Osteoblast (primary cell): ENCODE measurements around the gene ARNT2. TPM values are rescaled to one million over a fixed set of nuclear protein-coding genes. Genes with fewer than 3 reads are reported as not detected.

Source experiments
- DNase-seq: peaks from one replicate; pipeline ENCODE4 v3.0.0; 2011; ENCODE audit warnings: low spot score, mixed read lengths; ENCODE audit not compliant: insufficient read length; ENCODE audit errors: missing footprints
- H2AFZ ChIP-seq: 2 replicates; pipeline ENCODE4 v1.6.0; 2011; ENCODE audit warnings: mild to moderate bottlenecking, low read length
- H3K27ac ChIP-seq: 2 replicates; pipeline ENCODE4 v1.5.1; 2011; ENCODE audit warnings: mild to moderate bottlenecking, low read depth, low read length, moderate library complexity
- H3K27me3 ChIP-seq: 2 replicates; pipeline ENCODE4 v1.6.0; 2012; ENCODE audit warnings: mild to moderate bottlenecking, control low read depth, inconsistent platforms, low read length, moderate library complexity; ENCODE audit not compliant: insufficient read depth
- H3K36me3 ChIP-seq: 2 replicates; pipeline ENCODE4 v1.5.1; 2011; ENCODE audit warnings: mild to moderate bottlenecking, low read length, control low read depth, moderate library complexity; ENCODE audit not compliant: insufficient read depth
- H3K4me1 ChIP-seq: 2 replicates; pipeline ENCODE4 v1.5.1; 2011; ENCODE audit warnings: mild to moderate bottlenecking, low read length, control low read depth, moderate library complexity; ENCODE audit not compliant: insufficient read depth
- H3K4me2 ChIP-seq: 2 replicates; pipeline ENCODE4 v1.6.0; 2011; ENCODE audit warnings: mild to moderate bottlenecking, low read length; ENCODE audit not compliant: insufficient read depth
- H3K4me3 ChIP-seq: fragments of 200-600 bp; sonication (generic); 3 replicates; pipeline ENCODE4 v1.5.1; 2012; ENCODE audit warnings: mild to moderate bottlenecking, low read length, inconsistent platforms; ENCODE audit not compliant: insufficient read depth
- H3K79me2 ChIP-seq: 2 replicates; pipeline ENCODE4 v1.6.0; 2012; ENCODE audit warnings: mild to moderate bottlenecking, low read length, control low read depth, inconsistent platforms; ENCODE audit not compliant: insufficient read depth
- H3K9me3 ChIP-seq: 2 replicates; pipeline ENCODE4 v1.5.1; 2011; ENCODE audit warnings: low read depth, low read length, control low read depth
- H4K20me1 ChIP-seq: 2 replicates; pipeline ENCODE4 v1.6.0; 2012; ENCODE audit warnings: mild to moderate bottlenecking, low read length, control low read depth; ENCODE audit not compliant: insufficient read depth
- CTCF ChIP-seq: IDR thresholded peaks from 2 replicates; pipeline ENCODE4 v1.5.1; 2011; ENCODE audit warnings: mild to moderate bottlenecking, low read depth, low read length, moderate library complexity; ENCODE audit errors: extremely low read depth
- total RNA-seq: library from RNA; depleted of rRNA; stranded (reverse); fragments of >200 nt; gene quantifications from 2 replicates; pipeline ENCODE4 v1.2.3, GENCODE V29; 2012

Gene ARNT2
- total RNA-seq, 1 donor, result 30.0 TPM

GRCh38 chr15:80465626-80466005, 61.4 kb downstream of the ARNT2 start:
- TF ChIP-seq CTCF, result no peak
- DNase-seq, result no peak
- Histone ChIP-seq H3K27me3 (no peaks in the 10 kb centered on the region), H3K79me2 (no peaks in the 10 kb centered on the region), H3K27ac (no peak overlapping the region), H4K20me1 (no peaks in the 10 kb centered on the region), H3K4me3 (no peak overlapping the region), H3K4me2 (no peak overlapping the region), H2AFZ (no peak overlapping the region), H3K36me3 (no peaks in the 10 kb centered on the region), H3K9me3 (no peaks in the 10 kb centered on the region), H3K4me1 (peaks cover 10% of the 10 kb centered on the region)

- TF ChIP-seq CTCF, result no peak
- Histone ChIP-seq H3K79me2 (no peaks in the 10 kb centered on the region), H4K20me1 (no peaks in the 10 kb centered on the region), H3K36me3 (no peaks in the 10 kb centered on the region), H2AFZ (no peak overlapping the region), H3K9me3 (no peaks in the 10 kb centered on the region), H3K4me2 (no peak overlapping the region), H3K27ac (no peak overlapping the region), H3K27me3 (no peaks in the 10 kb centered on the region), H3K4me1 (peaks cover 10% of the 10 kb centered on the region), H3K4me3 (no peak overlapping the region)
- DNase-seq, result no peak
Measured at GRCh38 chr15:80466543-80466942, 62.4 kb downstream of the ARNT2 start.

GRCh38 chr15:80467311-80467714, 63.1 kb downstream of the ARNT2 start:
- H3K27ac ChIP-seq, result no peak overlapping the region
- H3K4me3 ChIP-seq, result no peak overlapping the region
- no peaks in the 10 kb centered on the region for H3K36me3 ChIP-seq
- peaks cover 10% of the 10 kb centered on the region for H3K4me1 ChIP-seq
- no peak for DNase-seq
- no peak for TF ChIP-seq CTCF
- no peaks in the 10 kb centered on the region for H3K27me3 ChIP-seq
- H3K9me3 ChIP-seq, result no peaks in the 10 kb centered on the region
- H4K20me1 ChIP-seq, result no peaks in the 10 kb centered on the region
- H3K79me2 ChIP-seq, result no peaks in the 10 kb centered on the region
- H3K4me2 ChIP-seq, result no peak overlapping the region
- H2AFZ ChIP-seq, result no peak overlapping the region

GRCh38 chr15:80468796-80469195, 64.6 kb downstream of the ARNT2 start:
- Histone ChIP-seq H3K4me3 (no peak overlapping the region), H2AFZ (no peak overlapping the region), H3K36me3 (no peaks in the 10 kb centered on the region), H3K9me3 (no peaks in the 10 kb centered on the region), H3K4me1 (peaks cover 14% of the 10 kb centered on the region), H4K20me1 (no peaks in the 10 kb centered on the region), H3K27ac (no peak overlapping the region), H3K79me2 (no peaks in the 10 kb centered on the region), H3K27me3 (no peaks in the 10 kb centered on the region), H3K4me2 (no peak overlapping the region)
- no peak for DNase-seq
- no peak for TF ChIP-seq CTCF
